Right lung (tissue), 5 donors: ENCODE data around the gene TUFM. TPM values are rescaled to one million over a fixed set of nuclear protein-coding genes. Genes with fewer than 3 reads are reported as not detected.
"Not testable (repeated sequence)": the region's sequence is repeated elsewhere in the genome, so short reads cannot be mapped to it uniquely, and the experiment has no call there.

Experiments used
- DNase-seq, 2 donors: peaks; one replicate each; pipeline ENCODE4 v3.0.0-alpha.2; 2013
- polyA plus RNA-seq, 5 donors: library from polyadenylated mRNA; unstranded; fragments of 120-200 nt; gene quantifications; one replicate each; pipeline versions ENCODE4 v1.2.1 to v1.2.3, GENCODE V29; 2013; ENCODE audit warnings: inconsistent platforms in 1 of 5, low replicate concordance in 1 of 5; ENCODE audit not compliant: insufficient read length in 5 of 5, insufficient read depth in 1 of 5

TUFM gene
- polyA plus RNA-seq, 5 donors, result 123 to 192 (median 151) TPM

DNA sequence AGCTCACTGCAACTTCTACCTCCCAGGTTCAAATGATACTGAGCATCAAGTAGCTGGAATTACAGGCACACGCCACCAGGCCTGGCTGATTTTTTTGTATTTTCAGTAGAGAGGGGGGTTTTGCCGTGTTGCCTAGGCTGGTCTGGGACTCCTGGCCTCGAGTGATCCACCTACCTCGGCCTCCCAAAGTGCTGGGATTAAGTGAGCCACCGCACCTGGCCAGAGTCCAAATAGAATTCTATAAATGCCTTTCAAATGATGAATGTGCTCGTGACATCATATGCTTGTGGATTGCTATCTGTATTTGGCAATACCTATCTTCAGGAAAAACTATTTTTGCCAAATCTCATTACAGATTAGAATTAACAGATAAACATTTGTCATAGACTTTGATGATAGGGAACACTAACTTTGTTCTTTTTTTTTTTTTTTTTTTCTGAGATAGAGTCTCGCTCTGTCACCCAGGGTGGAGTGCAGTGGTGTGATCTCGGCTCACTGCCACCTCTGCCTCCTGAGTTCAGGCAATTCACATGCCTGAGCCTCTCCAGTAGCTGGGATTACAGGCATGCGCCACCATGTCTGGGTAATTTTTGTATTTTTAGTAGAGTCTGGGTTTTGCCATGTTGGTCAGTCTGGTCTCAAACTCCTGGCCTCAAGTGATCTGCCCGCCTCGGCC, 38.6 kb downstream of the TUFM start:
- not testable (repeated sequence) for DNase-seq

DNA sequence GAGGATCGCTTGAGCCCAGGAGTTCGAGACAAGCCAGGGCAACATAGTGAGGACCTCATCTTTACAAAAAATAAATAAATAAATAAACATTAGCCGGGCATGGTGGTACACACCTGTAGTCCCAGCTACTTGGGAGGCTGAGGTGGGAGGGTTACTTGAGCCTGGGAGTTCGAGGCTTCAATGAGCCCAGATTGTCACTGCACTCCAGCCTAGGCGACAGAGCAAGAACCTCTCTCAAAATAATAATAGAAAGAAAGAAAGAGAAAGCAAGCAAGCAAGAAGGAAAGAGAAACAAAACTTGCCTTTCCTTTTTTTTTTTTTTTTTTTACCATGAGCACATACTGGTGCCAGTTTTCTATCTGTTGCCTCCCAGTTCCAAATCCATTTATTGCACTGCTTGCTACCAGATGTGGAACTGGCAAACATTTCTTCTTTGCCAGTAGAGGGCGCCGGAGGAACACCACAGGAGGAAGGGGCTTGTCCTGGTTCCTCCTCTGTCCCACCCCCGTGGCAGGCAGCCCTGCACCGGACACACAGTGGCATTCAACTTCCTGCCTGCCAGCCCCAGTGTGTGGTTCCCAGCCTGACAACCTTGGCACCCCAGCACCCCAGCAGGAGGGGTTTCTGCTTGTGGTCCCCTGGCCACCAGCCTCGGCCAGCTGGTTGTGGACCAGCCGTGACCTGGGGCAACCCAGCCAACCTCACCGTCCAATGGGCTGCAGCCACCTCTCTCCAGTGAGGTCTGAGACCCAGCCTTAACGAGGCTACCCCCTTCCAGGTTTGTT, 43.7 kb downstream of the TUFM start:
- DNase-seq, result peak in 1 of 2 donors; percentile 71

Other genes with a start within 250 kb of the TUFM start
- gene SULT1A2, start 249.3 kb downstream of the TUFM start, polyA plus RNA-seq, result 1 to 10 TPM; 2.7 to 4.0 (median 3.7) TPM
- 10 to 100 TPM; 21.4 to 46.9 (median 38.3) TPM for gene SULT1A1, start 236.3 kb downstream of the TUFM start, polyA plus RNA-seq
- 1 to 10 TPM in 2 of 5 donors, under 1 TPM in 3; 0.63 to 3.0 (median 0.98) TPM for gene NPIPB8, start 208.3 kb downstream of the TUFM start, polyA plus RNA-seq
- gene EIF3C, start 134.9 kb downstream of the TUFM start, polyA plus RNA-seq, result 100 to 1,000 TPM; 253 to 385 (median 293) TPM
- 1 to 10 TPM; 1.2 to 4.1 (median 2.1) TPM for gene NPIPB9, start 94.6 kb downstream of the TUFM start, polyA plus RNA-seq
- 100 to 1,000 TPM in 3 of 5 donors, 10 to 100 TPM in 2; 84.6 to 137 (median 110) TPM for gene ATXN2L, start 23.3 kb downstream of the TUFM start, polyA plus RNA-seq
- gene SH2B1, start 17.5 kb upstream of the TUFM start, polyA plus RNA-seq, result 10 to 100 TPM; 42.4 to 73.5 (median 62.6) TPM
- 10 to 100 TPM in 1 of 5 donors, 1 to 10 TPM in 4; 2.2 to 25.4 (median 2.8) TPM for gene ATP2A1, start 32.1 kb upstream of the TUFM start, polyA plus RNA-seq
- gene RABEP2, start 78.9 kb upstream of the TUFM start, polyA plus RNA-seq, result 10 to 100 TPM; 19.3 to 35.3 (median 23.2) TPM
- 1 to 10 TPM in 1 of 5 donors, under 1 TPM in 4; 0.51 to 1.0 (median 0.62) TPM for gene CD19, start 85.6 kb upstream of the TUFM start, polyA plus RNA-seq
- 10 to 100 TPM; 57.6 to 78.7 (median 68.0) TPM for gene NFATC2IP, start 104.6 kb upstream of the TUFM start, polyA plus RNA-seq
- gene SPNS1, start 128.4 kb upstream of the TUFM start, polyA plus RNA-seq, result 10 to 100 TPM; 21.9 to 43.3 (median 30.5) TPM
- 1 to 10 TPM; 6.0 to 8.5 (median 6.9) TPM for gene LAT, start 138.7 kb upstream of the TUFM start, polyA plus RNA-seq